Ishikawa (cell line): ENCODE measurements around the gene LGR6.
A peak's percentile ranks its signal among the peaks of the same experiment; 100 is the strongest.

Experiments
- CEBPB ChIP-seq: IDR thresholded peaks from 2 replicates; pipeline ENCODE4 v1.6.1; 2012
- CREB1 ChIP-seq: IDR thresholded peaks from 2 replicates; pipeline ENCODE4 v1.6.1; 2012; ENCODE audit warnings: low read depth
- EGR1 ChIP-seq: IDR thresholded peaks from 2 replicates; pipeline ENCODE4 v1.6.1; 2012
- EP300 ChIP-seq: IDR thresholded peaks from 2 replicates; pipeline ENCODE4 v1.6.1; 2012; ENCODE audit warnings: borderline replicate concordance
- FOXM1 ChIP-seq: IDR thresholded peaks from 2 replicates; pipeline ENCODE4 v1.6.1; 2012; ENCODE audit warnings: low read depth, borderline replicate concordance
- MAX ChIP-seq: IDR thresholded peaks from 2 replicates; pipeline ENCODE4 v1.6.1; 2012
- NFIC ChIP-seq: IDR thresholded peaks from 2 replicates; pipeline ENCODE4 v1.6.1; 2012
- RAD21 ChIP-seq: IDR thresholded peaks from 2 replicates; pipeline ENCODE4 v1.6.1; 2012; ENCODE audit warnings: low read depth
- REST ChIP-seq: IDR thresholded peaks from 2 replicates; pipeline ENCODE4 v1.6.1; 2012; ENCODE audit warnings: low read depth, mild to moderate bottlenecking
- TAF1 ChIP-seq: IDR thresholded peaks from 2 replicates; pipeline ENCODE4 v1.6.1; 2012; ENCODE audit warnings: low read depth, mild to moderate bottlenecking
- TCF12 ChIP-seq: IDR thresholded peaks from 2 replicates; pipeline ENCODE4 v1.6.1; 2012; ENCODE audit warnings: low read depth
- TEAD4 ChIP-seq: IDR thresholded peaks from 2 replicates; pipeline ENCODE4 v1.6.1; 2012
- USF1 ChIP-seq: IDR thresholded peaks from 2 replicates; pipeline ENCODE4 v1.6.1; 2012
- YY1 ChIP-seq: IDR thresholded peaks from 2 replicates; pipeline ENCODE4 v1.6.1; 2012; ENCODE audit warnings: low read depth
- ZBTB7A ChIP-seq: IDR thresholded peaks from 2 replicates; pipeline ENCODE4 v1.6.1; 2012; ENCODE audit warnings: low read depth

The LGR6 gene

GRCh38 chr1:202235003-202235660, 41.5 kb downstream of the LGR6 start:
- TF ChIP-seq FOXM1: no peak

- TF ChIP-seq MAX (peak; percentile 74), REST (no peak), EP300 (peak; percentile 81), RAD21 (peak; percentile 58), ZBTB7A (peak; percentile 98), USF1 (no peak; the same call in 1 of the 2 replicates), NFIC (peak; percentile 57), TCF12 (peak; percentile 87), YY1 (no peak), CEBPB (peak; percentile 71), TEAD4 (peak; percentile 80; the same call in 1 of the 2 replicates), TAF1 (no peak; the same call in 1 of the 2 replicates), EGR1 (no peak), CREB1 (no peak), FOXM1 (peak; percentile 17; the same call in 1 of the 2 replicates)
Observed at GRCh38 chr1:202235856-202236837, 42.5 kb downstream of the LGR6 start.

- TF ChIP-seq CREB1 (no peak), RAD21 (peak; percentile 52), USF1 (no peak), EP300 (no peak), TCF12 (no peak), FOXM1 (no peak), TEAD4 (no peak), CEBPB (no peak), NFIC (no peak), TAF1 (no peak), ZBTB7A (peak; percentile 54; the same call in 1 of the 2 replicates)
Observed at GRCh38 chr1:202237052-202237451, 43.5 kb downstream of the LGR6 start.

GRCh38 chr1:202238914-202239313, 45.3 kb downstream of the LGR6 start:
- no peak for TF ChIP-seq FOXM1

GRCh38 chr1:202240956-202241355, 47.4 kb downstream of the LGR6 start:
- TF ChIP-seq FOXM1: no peak
- no peak for TF ChIP-seq EGR1
- no peak for TF ChIP-seq REST
- TF ChIP-seq CEBPB: no peak
- TF ChIP-seq RAD21: no peak
- no peak for TF ChIP-seq MAX
- no peak for TF ChIP-seq TAF1
- no peak for TF ChIP-seq CREB1
